HG03060 (cell line): ENCODE results near the gene CBLN3.
"Not testable (repeated sequence)": the region's sequence is repeated elsewhere in the genome, so short reads cannot be mapped to it uniquely, and the experiment has no call there.

ENCODE experiments used
- ATAC-seq: cut with Tn5 transposase; IDR thresholded peaks from one replicate; pipeline ENCODE4 v1.9.1; 2021; ENCODE audit warnings: low read depth, moderate number of reproducible peaks; ENCODE audit not compliant: unreplicated experiment

Gene CBLN3

GRCh38 chr14:24387579-24387978 is 41.9 kb downstream of the CBLN3 start:
- ATAC-seq, result not testable (repeated sequence)

- ATAC-seq, result no peak
Observed at GRCh38 chr14:24387009-24387345, 42.5 kb downstream of the CBLN3 start.

- ATAC-seq, result no peak
Observed at GRCh38 chr14:24385524-24385923, 43.9 kb downstream of the CBLN3 start.

GRCh38 chr14:24384169-24384568 is 45.3 kb downstream of the CBLN3 start:
- ATAC-seq, result no peak

GRCh38 chr14:24382064-24382371 is 47.5 kb downstream of the CBLN3 start:
- no peak for ATAC-seq

GRCh38 chr14:24381363-24382063 is 48.0 kb downstream of the CBLN3 start:
- no peak for ATAC-seq

- ATAC-seq, result no peak
Observed at GRCh38 chr14:24379907-24380730, 49.3 kb downstream of the CBLN3 start.

GRCh38 chr14:24378981-24379906 is 50.2 kb downstream of the CBLN3 start:
- ATAC-seq, result no peak

GRCh38 chr14:24378327-24378726 is 51.1 kb downstream of the CBLN3 start:
- no peak for ATAC-seq

- no peak for ATAC-seq
Observed at GRCh38 chr14:24377657-24378056, 51.8 kb downstream of the CBLN3 start.

GRCh38 chr14:24377126-24377525 is 52.3 kb downstream of the CBLN3 start:
- ATAC-seq, result no peak
